Measurements from ENCODE around the gene OVOL1.

GRCh38 chr11:65801153-65801987 lies 14.5 kb downstream of the OVOL1 start:
- TF ChIP-seq, protein P1, sequence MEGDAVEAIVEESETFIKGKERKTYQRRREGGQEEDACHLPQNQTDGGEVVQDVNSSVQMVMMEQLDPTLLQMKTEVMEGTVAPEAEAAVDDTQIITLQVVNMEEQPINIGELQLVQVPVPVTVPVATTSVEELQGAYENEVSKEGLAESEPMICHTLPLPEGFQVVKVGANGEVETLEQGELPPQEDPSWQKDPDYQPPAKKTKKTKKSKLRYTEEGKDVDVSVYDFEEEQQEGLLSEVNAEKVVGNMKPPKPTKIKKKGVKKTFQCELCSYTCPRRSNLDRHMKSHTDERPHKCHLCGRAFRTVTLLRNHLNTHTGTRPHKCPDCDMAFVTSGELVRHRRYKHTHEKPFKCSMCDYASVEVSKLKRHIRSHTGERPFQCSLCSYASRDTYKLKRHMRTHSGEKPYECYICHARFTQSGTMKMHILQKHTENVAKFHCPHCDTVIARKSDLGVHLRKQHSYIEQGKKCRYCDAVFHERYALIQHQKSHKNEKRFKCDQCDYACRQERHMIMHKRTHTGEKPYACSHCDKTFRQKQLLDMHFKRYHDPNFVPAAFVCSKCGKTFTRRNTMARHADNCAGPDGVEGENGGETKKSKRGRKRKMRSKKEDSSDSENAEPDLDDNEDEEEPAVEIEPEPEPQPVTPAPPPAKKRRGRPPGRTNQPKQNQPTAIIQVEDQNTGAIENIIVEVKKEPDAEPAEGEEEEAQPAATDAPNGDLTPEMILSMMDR (conservative IDR thresholded peaks at IDR 0.05; ENCODE audit: low read length): no peak
- TF ChIP-seq EZH2phosphoT487 (IDR thresholded peaks at IDR 0.05; ENCODE audit: borderline replicate concordance, low read depth, low read length): no peak

Data from OCI-LY7 (cell line).